OCI-LY1 (cell line): ENCODE measurements around the gene FRMD7.

ENCODE experiments used
- EZH2 ChIP-seq: fragments of 200-600 bp; sonication (generic), shearing (Covaris generic); IDR thresholded peaks from 2 replicates; pipeline ENCODE4 v1.8.0; 2017; ENCODE audit warnings: borderline replicate concordance, mixed run types, mild to moderate bottlenecking, antibody characterized with exemption, low read length, moderate library complexity, mixed read lengths
- TF ChIP-seq, protein P1 (sequence below): fragments of 200-600 bp; sonication (generic), shearing (Covaris generic); IDR thresholded peaks from 2 replicates; pipeline ENCODE4 v1.5.1; 2017; ENCODE audit warnings: mild to moderate bottlenecking, antibody characterized with exemption, low read length, moderate library complexity, mixed read lengths

- TF ChIP-seq, protein P1, sequence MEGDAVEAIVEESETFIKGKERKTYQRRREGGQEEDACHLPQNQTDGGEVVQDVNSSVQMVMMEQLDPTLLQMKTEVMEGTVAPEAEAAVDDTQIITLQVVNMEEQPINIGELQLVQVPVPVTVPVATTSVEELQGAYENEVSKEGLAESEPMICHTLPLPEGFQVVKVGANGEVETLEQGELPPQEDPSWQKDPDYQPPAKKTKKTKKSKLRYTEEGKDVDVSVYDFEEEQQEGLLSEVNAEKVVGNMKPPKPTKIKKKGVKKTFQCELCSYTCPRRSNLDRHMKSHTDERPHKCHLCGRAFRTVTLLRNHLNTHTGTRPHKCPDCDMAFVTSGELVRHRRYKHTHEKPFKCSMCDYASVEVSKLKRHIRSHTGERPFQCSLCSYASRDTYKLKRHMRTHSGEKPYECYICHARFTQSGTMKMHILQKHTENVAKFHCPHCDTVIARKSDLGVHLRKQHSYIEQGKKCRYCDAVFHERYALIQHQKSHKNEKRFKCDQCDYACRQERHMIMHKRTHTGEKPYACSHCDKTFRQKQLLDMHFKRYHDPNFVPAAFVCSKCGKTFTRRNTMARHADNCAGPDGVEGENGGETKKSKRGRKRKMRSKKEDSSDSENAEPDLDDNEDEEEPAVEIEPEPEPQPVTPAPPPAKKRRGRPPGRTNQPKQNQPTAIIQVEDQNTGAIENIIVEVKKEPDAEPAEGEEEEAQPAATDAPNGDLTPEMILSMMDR = no peak
- no peak for TF ChIP-seq EZH2
These were observed 87.8 kb downstream of the FRMD7 start for GRCh38 chrX:132040066-132040465.
